ENCODE data around the gene TOMM70. TPM values are rescaled to one million over a fixed set of nuclear protein-coding genes. Genes with fewer than 3 reads are reported as not detected.

Gene TOMM70
- polyA plus RNA-seq, 3 donors, result 4.9 to 6.3 (median 6.3) TPM

DNA sequence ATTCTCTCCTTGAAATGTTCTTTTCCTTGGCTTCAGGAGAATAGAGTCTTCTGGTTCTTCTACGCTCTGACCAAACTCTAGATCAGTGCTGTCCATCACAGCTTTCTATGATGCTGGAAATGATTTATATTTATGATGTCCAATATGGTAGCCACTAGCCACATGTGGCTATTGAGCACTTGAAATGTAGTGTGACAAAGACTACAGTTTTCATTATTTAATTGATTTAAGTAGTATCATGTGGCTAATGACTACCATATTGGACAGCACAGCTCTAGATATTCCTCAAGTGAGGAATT, 3.3 kb upstream of the TOMM70 start:
- Histone ChIP-seq H3K9me3 (replicated peaks in 1 of 2; ENCODE audit: control insufficient read depth in 1 of 2, insufficient read depth in 1 of 2, low read length in 2 of 2) (peaks cover 10 to 15% of the 10 kb centered on the region in 2 donors), H4K20me1 (ENCODE audit: insufficient read depth, low read length) (peaks cover 2% of the 10 kb centered on the region), H3K4me3 (replicated peaks in 1 of 3; ENCODE audit: low read depth in 2 of 3, low read length in 3 of 3) (no peak overlapping the region), H3K4me2 (replicated peaks; ENCODE audit: extremely low read depth, low read length, poor library complexity, severe bottlenecking) (no peak overlapping the region), H3K27ac (ENCODE audit: low read depth in 1 of 2, low read length in 2 of 2) (no peak overlapping the region), H3K79me2 (ENCODE audit: insufficient read depth, low read length) (peaks cover 25% of the 10 kb centered on the region), H2AFZ (ENCODE audit: insufficient read depth, low read depth, low read length, poor library complexity, severe bottlenecking) (no peak overlapping the region), H3K9ac (ENCODE audit: insufficient read depth, low read length, poor library complexity, severe bottlenecking) (no peak overlapping the region), H3K27me3 (ENCODE audit: control insufficient read depth in 2 of 2, insufficient read depth in 2 of 2, low read length in 2 of 2) (no peaks in the 10 kb centered on the region), H3K4me1 (ENCODE audit: control insufficient read depth in 1 of 2, insufficient read depth in 2 of 2, low read length in 2 of 2) (peaks cover 24% of the 10 kb centered on the region in 2 donors), H3K36me3 (replicated peaks in 1 of 2; ENCODE audit: control insufficient read depth in 1 of 2, insufficient read depth in 2 of 2, low read length in 2 of 2) (no peaks in the 10 kb centered on the region)
- DNase-seq, result no peak
- H3K36me3 Mint-ChIP-seq, result peaks cover 0 to 9% of the 10 kb centered on the region in 2 donors
- WGBS (ENCODE audit: insufficient coverage), result no CpG with 5 or more reads among the region's 1 CpG
- H3K27ac Mint-ChIP-seq, result no peak overlapping the region
- intact Hi-C loops (cut with micrococcal nuclease), result loop anchor here (5.0 kb wide), 2 partner anchors 142 to 308 kb away; partner anchors contain the start of gene TBC1D23 (in 1 of the 2)
- H3K4me1 Mint-ChIP-seq, result peaks cover 28% of the 10 kb centered on the region
- no peak overlapping the region for H3K4me3 Mint-ChIP-seq
- TF ChIP-seq, protein P1, sequence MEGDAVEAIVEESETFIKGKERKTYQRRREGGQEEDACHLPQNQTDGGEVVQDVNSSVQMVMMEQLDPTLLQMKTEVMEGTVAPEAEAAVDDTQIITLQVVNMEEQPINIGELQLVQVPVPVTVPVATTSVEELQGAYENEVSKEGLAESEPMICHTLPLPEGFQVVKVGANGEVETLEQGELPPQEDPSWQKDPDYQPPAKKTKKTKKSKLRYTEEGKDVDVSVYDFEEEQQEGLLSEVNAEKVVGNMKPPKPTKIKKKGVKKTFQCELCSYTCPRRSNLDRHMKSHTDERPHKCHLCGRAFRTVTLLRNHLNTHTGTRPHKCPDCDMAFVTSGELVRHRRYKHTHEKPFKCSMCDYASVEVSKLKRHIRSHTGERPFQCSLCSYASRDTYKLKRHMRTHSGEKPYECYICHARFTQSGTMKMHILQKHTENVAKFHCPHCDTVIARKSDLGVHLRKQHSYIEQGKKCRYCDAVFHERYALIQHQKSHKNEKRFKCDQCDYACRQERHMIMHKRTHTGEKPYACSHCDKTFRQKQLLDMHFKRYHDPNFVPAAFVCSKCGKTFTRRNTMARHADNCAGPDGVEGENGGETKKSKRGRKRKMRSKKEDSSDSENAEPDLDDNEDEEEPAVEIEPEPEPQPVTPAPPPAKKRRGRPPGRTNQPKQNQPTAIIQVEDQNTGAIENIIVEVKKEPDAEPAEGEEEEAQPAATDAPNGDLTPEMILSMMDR (IDR thresholded peaks at IDR 0.05), result no peak
- peaks cover 9 to 25% (median 13%) of the 10 kb centered on the region in 7 donors for H3K9me3 Mint-ChIP-seq
- H3K27me3 Mint-ChIP-seq (ENCODE audit: low read depth in 3 of 3), result peaks cover 0 to 2% (median 0%) of the 10 kb centered on the region in 3 donors

DNA sequence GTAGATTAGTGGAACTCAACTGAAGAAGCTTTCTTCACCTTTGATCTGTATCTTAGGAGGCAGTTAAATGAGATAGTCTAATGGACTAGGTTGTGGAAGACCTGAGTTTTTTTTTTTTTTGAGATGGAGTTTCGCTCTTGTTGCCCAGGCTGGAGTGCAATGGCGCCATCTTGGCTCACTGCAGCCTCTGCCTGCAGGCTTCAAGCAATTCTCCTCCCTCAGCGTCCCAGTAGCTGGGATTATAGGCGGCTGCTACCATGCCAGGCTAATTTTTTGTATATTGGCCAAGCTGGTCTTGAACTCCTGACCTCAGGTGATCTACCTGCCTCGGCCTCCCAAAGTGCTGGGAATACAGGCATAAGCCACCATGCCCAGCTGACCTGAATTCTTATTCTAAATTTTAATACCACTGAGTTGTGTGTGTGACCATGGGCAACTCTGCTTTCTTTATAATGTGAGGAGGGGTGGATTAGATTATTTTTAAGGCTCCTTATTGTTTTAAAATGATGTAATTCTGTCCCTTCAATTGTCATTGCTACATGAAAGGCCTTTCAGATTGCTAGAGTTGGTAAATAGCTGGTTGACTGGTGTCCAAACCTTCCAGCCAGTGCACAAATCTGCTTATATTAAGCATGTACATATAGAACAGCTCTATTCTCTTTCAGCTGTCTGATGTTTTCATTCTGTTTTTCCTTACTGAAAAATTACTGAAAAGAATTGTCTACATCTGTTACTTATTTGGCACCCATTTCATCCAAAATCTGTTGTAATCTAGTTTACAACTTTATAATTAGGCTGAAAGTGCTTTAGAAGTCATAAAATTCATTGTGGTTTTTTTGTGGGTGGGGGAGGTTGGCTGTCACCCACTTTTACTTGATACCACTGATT, 2.7 kb upstream of the TOMM70 start:
- Histone ChIP-seq H4K20me1 (ENCODE audit: insufficient read depth, low read length) (peaks cover 5% of the 10 kb centered on the region), H3K9me3 (replicated peaks in 1 of 2; ENCODE audit: control insufficient read depth in 1 of 2, insufficient read depth in 1 of 2, low read length in 2 of 2) (peaks cover 7 to 15% of the 10 kb centered on the region in 2 donors), H3K9ac (ENCODE audit: insufficient read depth, low read length, poor library complexity, severe bottlenecking) (no peak overlapping the region), H3K27me3 (ENCODE audit: control insufficient read depth in 2 of 2, insufficient read depth in 2 of 2, low read length in 2 of 2) (no peaks in the 10 kb centered on the region), H3K4me1 (ENCODE audit: control insufficient read depth in 1 of 2, insufficient read depth in 2 of 2, low read length in 2 of 2) (peaks cover 25 to 29% of the 10 kb centered on the region in 2 donors), H3K36me3 (replicated peaks in 1 of 2; ENCODE audit: control insufficient read depth in 1 of 2, insufficient read depth in 2 of 2, low read length in 2 of 2) (no peaks in the 10 kb centered on the region), H3K27ac (ENCODE audit: low read depth in 1 of 2, low read length in 2 of 2) (no peak overlapping the region), H3K4me3 (replicated peaks in 1 of 3; ENCODE audit: low read depth in 2 of 3, low read length in 3 of 3) (no peak overlapping the region), H2AFZ (ENCODE audit: insufficient read depth, low read depth, low read length, poor library complexity, severe bottlenecking) (no peak overlapping the region), H3K4me2 (replicated peaks; ENCODE audit: extremely low read depth, low read length, poor library complexity, severe bottlenecking) (no peak overlapping the region), H3K79me2 (ENCODE audit: insufficient read depth, low read length) (peaks cover 31% of the 10 kb centered on the region)
- H3K27ac Mint-ChIP-seq, result no peak overlapping the region
- TF ChIP-seq, protein P1 (IDR thresholded peaks at IDR 0.05), result no peak
- H3K27me3 Mint-ChIP-seq (ENCODE audit: low read depth in 3 of 3), result peaks cover 0 to 2% (median 0%) of the 10 kb centered on the region in 3 donors
- 100% methylated on average over 2 of the region's 5 CpGs for WGBS (ENCODE audit: insufficient coverage)
- H3K9me3 Mint-ChIP-seq, result peaks cover 9 to 22% (median 13%) of the 10 kb centered on the region in 7 donors
- DNase-seq, result no peak
- intact Hi-C loops (cut with micrococcal nuclease), result loop anchor here (5.0 kb wide), 2 partner anchors 141 to 309 kb away; partner anchors contain the start of gene TBC1D23 (in 1 of the 2)
- H3K36me3 Mint-ChIP-seq, result peaks cover 0 to 9% of the 10 kb centered on the region in 2 donors
- no peak overlapping the region for H3K4me3 Mint-ChIP-seq
- H3K4me1 Mint-ChIP-seq, result peaks cover 34% of the 10 kb centered on the region
